Ishikawa (cell line): ENCODE results near the gene GTPBP4.

ENCODE experiments used
- CEBPB ChIP-seq: IDR thresholded peaks from 2 replicates; pipeline ENCODE4 v1.6.1; 2012
- CREB1 ChIP-seq: IDR thresholded peaks from 2 replicates; pipeline ENCODE4 v1.6.1; 2012; ENCODE audit warnings: low read depth
- EGR1 ChIP-seq: IDR thresholded peaks from 2 replicates; pipeline ENCODE4 v1.6.1; 2012
- EP300 ChIP-seq: IDR thresholded peaks from 2 replicates; pipeline ENCODE4 v1.6.1; 2012; ENCODE audit warnings: borderline replicate concordance
- FOXM1 ChIP-seq: IDR thresholded peaks from 2 replicates; pipeline ENCODE4 v1.6.1; 2012; ENCODE audit warnings: low read depth, borderline replicate concordance
- NFIC ChIP-seq: IDR thresholded peaks from 2 replicates; pipeline ENCODE4 v1.6.1; 2012
- RAD21 ChIP-seq: IDR thresholded peaks from 2 replicates; pipeline ENCODE4 v1.6.1; 2012; ENCODE audit warnings: low read depth
- TAF1 ChIP-seq: IDR thresholded peaks from 2 replicates; pipeline ENCODE4 v1.6.1; 2012; ENCODE audit warnings: low read depth, mild to moderate bottlenecking
- TCF12 ChIP-seq: IDR thresholded peaks from 2 replicates; pipeline ENCODE4 v1.6.1; 2012; ENCODE audit warnings: low read depth
- TEAD4 ChIP-seq: IDR thresholded peaks from 2 replicates; pipeline ENCODE4 v1.6.1; 2012
- YY1 ChIP-seq: IDR thresholded peaks from 2 replicates; pipeline ENCODE4 v1.6.1; 2012; ENCODE audit warnings: low read depth
- ZBTB7A ChIP-seq: IDR thresholded peaks from 2 replicates; pipeline ENCODE4 v1.6.1; 2012; ENCODE audit warnings: low read depth
- TF ChIP-seq, protein P1 (sequence below): IDR thresholded peaks from 2 replicates; pipeline ENCODE4 v1.6.1; 2012
- TF ChIP-seq, protein P2 (sequence below): IDR thresholded peaks from 2 replicates; pipeline ENCODE4 v1.6.1; 2012; ENCODE audit warnings: low read depth, mild to moderate bottlenecking
- TF ChIP-seq, protein P3 (sequence below): IDR thresholded peaks from 2 replicates; pipeline ENCODE4 v1.6.1; 2012

Gene GTPBP4

DNA sequence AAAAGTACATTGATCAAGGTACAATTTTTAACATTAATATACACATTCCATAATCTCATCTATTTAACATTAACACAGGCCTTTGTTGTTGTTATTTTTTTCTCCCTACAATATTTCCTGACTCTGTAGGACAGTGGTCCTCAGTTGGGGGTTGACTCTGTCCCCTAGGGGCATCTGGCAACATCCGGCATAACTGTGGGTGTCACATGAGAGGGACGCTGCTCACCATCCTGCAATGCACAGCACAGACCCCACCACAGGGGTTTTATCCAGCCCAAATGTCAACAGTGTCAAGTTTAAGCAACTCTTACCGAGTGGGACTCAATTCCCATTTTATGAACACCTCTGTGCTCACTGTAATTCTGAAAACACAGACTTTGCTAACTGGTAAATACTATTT lies 51.9 kb downstream of the GTPBP4 start:
- TF ChIP-seq, protein P1, sequence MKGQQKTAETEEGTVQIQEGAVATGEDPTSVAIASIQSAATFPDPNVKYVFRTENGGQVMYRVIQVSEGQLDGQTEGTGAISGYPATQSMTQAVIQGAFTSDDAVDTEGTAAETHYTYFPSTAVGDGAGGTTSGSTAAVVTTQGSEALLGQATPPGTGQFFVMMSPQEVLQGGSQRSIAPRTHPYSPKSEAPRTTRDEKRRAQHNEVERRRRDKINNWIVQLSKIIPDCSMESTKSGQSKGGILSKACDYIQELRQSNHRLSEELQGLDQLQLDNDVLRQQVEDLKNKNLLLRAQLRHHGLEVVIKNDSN: no peak

DNA sequence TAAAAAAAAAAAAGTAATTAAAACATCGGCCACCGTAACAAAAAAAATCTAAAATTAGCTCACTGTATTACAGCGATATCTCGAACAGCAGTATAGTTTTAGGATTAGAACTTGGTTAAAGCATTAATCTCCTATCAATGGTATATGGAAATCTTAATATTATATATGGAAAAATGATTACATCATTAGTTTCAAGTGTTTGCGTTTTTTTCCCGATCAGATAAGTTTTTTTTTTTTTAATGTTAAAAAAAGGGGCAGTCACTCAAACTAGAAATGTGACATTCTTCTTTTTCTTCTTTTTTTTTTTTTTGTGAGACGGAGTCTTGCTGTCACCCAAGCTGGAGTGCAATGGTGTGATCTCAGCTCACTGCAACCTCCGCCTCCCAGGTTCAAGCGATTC lies 53.3 kb downstream of the GTPBP4 start:
- no peak for TF ChIP-seq ZBTB7A
- no peak for TF ChIP-seq NFIC

DNA sequence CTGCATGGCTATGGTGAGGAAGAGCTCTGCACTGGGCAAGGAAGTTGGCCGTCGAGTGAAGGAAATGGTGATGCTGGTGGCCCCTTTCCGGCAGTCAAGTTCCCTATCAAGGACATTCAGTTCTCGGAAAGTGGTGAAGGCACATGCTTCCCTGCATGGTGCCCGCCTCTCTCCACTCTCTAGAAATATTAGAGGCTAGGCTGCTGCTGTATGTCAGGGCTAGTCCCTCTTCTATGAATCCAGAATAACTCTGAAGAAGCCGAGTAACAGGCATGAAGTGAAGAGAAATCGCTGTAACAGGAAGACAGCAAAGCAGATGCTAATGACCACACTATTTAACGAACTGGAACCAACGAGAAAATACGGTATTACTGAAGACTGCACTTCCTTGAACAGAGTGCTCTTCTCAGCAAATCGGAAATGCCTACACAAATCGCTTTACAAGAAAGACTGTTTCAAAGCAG lies 55.3 kb downstream of the GTPBP4 start:
- no peak for TF ChIP-seq YY1
- no peak for TF ChIP-seq CREB1
- TF ChIP-seq TCF12: no peak
- TF ChIP-seq ZBTB7A: no peak
- TF ChIP-seq EGR1: no peak
- no peak for TF ChIP-seq RAD21
- TF ChIP-seq NFIC: no peak
- TF ChIP-seq, protein P1: no peak
- TF ChIP-seq, protein P2, sequence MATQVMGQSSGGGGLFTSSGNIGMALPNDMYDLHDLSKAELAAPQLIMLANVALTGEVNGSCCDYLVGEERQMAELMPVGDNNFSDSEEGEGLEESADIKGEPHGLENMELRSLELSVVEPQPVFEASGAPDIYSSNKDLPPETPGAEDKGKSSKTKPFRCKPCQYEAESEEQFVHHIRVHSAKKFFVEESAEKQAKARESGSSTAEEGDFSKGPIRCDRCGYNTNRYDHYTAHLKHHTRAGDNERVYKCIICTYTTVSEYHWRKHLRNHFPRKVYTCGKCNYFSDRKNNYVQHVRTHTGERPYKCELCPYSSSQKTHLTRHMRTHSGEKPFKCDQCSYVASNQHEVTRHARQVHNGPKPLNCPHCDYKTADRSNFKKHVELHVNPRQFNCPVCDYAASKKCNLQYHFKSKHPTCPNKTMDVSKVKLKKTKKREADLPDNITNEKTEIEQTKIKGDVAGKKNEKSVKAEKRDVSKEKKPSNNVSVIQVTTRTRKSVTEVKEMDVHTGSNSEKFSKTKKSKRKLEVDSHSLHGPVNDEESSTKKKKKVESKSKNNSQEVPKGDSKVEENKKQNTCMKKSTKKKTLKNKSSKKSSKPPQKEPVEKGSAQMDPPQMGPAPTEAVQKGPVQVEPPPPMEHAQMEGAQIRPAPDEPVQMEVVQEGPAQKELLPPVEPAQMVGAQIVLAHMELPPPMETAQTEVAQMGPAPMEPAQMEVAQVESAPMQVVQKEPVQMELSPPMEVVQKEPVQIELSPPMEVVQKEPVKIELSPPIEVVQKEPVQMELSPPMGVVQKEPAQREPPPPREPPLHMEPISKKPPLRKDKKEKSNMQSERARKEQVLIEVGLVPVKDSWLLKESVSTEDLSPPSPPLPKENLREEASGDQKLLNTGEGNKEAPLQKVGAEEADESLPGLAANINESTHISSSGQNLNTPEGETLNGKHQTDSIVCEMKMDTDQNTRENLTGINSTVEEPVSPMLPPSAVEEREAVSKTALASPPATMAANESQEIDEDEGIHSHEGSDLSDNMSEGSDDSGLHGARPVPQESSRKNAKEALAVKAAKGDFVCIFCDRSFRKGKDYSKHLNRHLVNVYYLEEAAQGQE: no peak
- no peak for TF ChIP-seq CEBPB
- TF ChIP-seq, protein P3, sequence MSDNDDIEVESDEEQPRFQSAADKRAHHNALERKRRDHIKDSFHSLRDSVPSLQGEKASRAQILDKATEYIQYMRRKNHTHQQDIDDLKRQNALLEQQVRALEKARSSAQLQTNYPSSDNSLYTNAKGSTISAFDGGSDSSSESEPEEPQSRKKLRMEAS: no peak
- TF ChIP-seq EP300: no peak
- TF ChIP-seq TAF1: no peak
- no peak for TF ChIP-seq TEAD4

DNA sequence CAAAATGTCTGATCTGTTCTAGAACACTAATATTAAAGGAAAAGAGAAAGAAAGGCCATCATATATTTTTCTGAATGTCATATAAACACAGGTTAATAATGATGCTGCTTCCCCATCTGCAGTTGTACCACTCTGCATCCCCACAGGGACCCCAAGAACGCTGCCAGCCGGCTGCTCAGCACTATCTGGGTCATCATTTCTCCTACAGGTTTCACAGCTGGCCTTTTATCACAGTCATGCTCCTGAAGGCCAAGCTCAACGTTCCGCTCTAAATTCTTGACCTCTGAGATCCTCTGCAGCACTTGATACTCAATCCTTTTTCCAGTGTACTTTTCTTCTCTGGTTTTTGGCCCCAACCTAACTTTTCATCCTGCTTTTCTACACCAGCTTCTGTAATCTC lies 55.9 kb downstream of the GTPBP4 start:
- TF ChIP-seq EP300 (no peak), RAD21 (no peak), CREB1 (no peak), TEAD4 (no peak), CEBPB (no peak), TCF12 (no peak)
- TF ChIP-seq, protein P1: no peak

DNA sequence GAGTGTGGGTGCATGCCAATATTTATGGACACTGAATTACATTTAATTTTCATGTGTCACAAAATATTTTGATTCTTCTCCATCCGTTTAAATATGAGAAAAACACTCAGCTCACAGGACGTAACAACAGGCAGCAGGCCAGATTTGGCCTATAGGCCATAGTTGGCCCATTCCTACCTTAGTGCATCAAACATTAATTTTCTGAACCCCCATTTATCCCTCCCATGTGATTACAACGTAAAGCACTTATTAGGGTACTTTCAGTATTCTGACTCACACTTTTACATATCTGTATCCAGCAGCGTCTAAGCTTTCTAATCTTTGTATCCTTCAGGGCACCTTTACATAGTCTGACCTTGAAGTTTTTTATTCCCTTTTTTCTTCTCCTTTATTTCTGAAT lies 56.7 kb downstream of the GTPBP4 start:
- TF ChIP-seq EGR1 (no peak), TEAD4 (no peak), TAF1 (no peak)

DNA sequence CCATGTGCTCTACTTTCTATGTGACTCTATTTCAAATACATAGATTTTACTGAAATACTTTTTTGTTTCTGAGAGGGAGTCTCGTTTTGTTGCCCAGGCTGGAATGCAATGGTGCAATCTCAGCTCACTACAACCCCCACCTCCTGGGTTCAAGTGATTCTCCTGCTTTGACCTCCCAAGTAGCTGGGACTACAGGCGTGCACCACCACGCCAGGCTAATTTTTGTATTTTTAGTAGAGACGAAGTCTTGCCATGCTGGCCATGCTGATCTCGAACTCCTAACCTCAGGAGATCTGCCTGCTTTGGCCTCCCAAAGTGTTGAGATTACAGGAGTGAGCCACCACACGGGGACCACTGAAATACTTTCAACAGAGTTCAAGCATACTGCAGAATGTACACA lies 57.2 kb downstream of the GTPBP4 start:
- TF ChIP-seq TCF12 (no peak), EGR1 (no peak), CEBPB (no peak), CREB1 (no peak), TAF1 (no peak), ZBTB7A (no peak), RAD21 (no peak), TEAD4 (no peak)
- TF ChIP-seq, protein P3: no peak
- TF ChIP-seq, protein P2: no peak
- TF ChIP-seq, protein P1: no peak

DNA sequence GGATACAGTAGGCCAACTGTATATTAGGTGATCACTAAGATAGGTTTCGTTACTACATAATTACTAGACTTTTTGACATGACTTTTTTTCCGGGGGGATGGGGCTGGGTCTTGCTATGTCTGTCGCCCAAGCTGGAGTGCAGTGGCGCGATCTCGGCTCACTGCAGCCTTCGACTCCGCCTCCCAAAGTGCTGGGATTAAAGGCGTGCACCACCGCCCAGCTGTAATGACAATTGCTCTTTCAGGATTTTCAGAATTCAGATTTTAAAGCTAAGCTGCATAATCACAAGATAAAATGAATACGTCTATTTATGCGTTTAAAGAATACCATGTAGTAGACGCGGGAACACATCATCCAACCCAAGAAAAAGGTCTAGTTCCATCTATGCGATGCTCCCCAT lies 59.7 kb downstream of the GTPBP4 start:
- TF ChIP-seq RAD21: no peak
- TF ChIP-seq, protein P2: no peak
- TF ChIP-seq ZBTB7A: no peak
- TF ChIP-seq, protein P3: no peak
- no peak for TF ChIP-seq TAF1
- no peak for TF ChIP-seq CREB1
- TF ChIP-seq CEBPB: no peak
- TF ChIP-seq TCF12: no peak
- TF ChIP-seq TEAD4: no peak
- no peak for TF ChIP-seq FOXM1
- TF ChIP-seq NFIC: no peak
- TF ChIP-seq EGR1: no peak
- TF ChIP-seq, protein P1: no peak
